Stimulated activated CD8-positive, alpha-beta memory T cell treated with anti-CD3 and anti-CD28 coated beads, Interleukin-12 subunit alpha, Interleukin-12 subunit beta, amount 100 ng/mL, for 1 hour (primary cell): ENCODE measurements around the gene ERV3-1.
"Not testable (repeated sequence)": the region's sequence is repeated elsewhere in the genome, so short reads cannot be mapped to it uniquely, and the experiment has no call there.

Source experiments
- DNase-seq: peaks from one replicate; pipeline ENCODE4 v3.0.0-alpha.2; 2020; ENCODE audit warnings: low read depth

Gene ERV3-1

GRCh38 chr7:65006094-65006992, at the start of gene ERV3-1:
Gene ERV3-1, minus strand, starts transcription at chr7:65006687. Its CDS starts 13,661 bp downstream, at chr7:64993026.
- DNase-seq = peak; percentile 86

- DNase-seq = not testable (repeated sequence)
Measured at GRCh38 chr7:65055786-65056185, 49.3 kb upstream of the ERV3-1 start.

GRCh38 chr7:65054466-65054994, 48.0 kb upstream of the ERV3-1 start:
- not testable (repeated sequence) for DNase-seq

GRCh38 chr7:65051654-65052053, 45.2 kb upstream of the ERV3-1 start:
- not testable (repeated sequence) for DNase-seq

GRCh38 chr7:65051139-65051538, 44.7 kb upstream of the ERV3-1 start:
- DNase-seq = not testable (repeated sequence)

GRCh38 chr7:65046329-65046728, 39.8 kb upstream of the ERV3-1 start:
- not testable (repeated sequence) for DNase-seq

GRCh38 chr7:65045589-65045988, 39.1 kb upstream of the ERV3-1 start:
- DNase-seq = not testable (repeated sequence)

GRCh38 chr7:65038767-65039166, 32.3 kb upstream of the ERV3-1 start:
- peak; percentile 2 for DNase-seq

GRCh38 chr7:65037740-65038688, 31.5 kb upstream of the ERV3-1 start:
- DNase-seq = peak; percentile 84

- DNase-seq = not testable (repeated sequence)
Measured at GRCh38 chr7:65036526-65036925, 30.0 kb upstream of the ERV3-1 start.

GRCh38 chr7:65035469-65035868, 29.0 kb upstream of the ERV3-1 start:
- DNase-seq = not testable (repeated sequence)

- not testable (repeated sequence) for DNase-seq
Measured at GRCh38 chr7:65034120-65034782, 27.8 kb upstream of the ERV3-1 start.

GRCh38 chr7:65033391-65033790, 26.9 kb upstream of the ERV3-1 start:
- DNase-seq = not testable (repeated sequence)

- not testable (repeated sequence) for DNase-seq
Measured at GRCh38 chr7:65025023-65025422, 18.5 kb upstream of the ERV3-1 start.

- DNase-seq = not testable (repeated sequence)
Measured at GRCh38 chr7:65020978-65021377, 14.5 kb upstream of the ERV3-1 start.

GRCh38 chr7:65009881-65010280, 3.4 kb upstream of the ERV3-1 start:
- not testable (repeated sequence) for DNase-seq

GRCh38 chr7:65009394-65009793, 2.9 kb upstream of the ERV3-1 start:
- not testable (repeated sequence) for DNase-seq

GRCh38 chr7:65007036-65007435, 549 bp upstream of the ERV3-1 start:
- DNase-seq = not testable (repeated sequence)

- DNase-seq = no peak
Measured at GRCh38 chr7:65004575-65004974, 1.9 kb downstream of the ERV3-1 start.

- DNase-seq = no peak
Measured at GRCh38 chr7:65002972-65003585, 3.4 kb downstream of the ERV3-1 start.

GRCh38 chr7:65001291-65001814, 5.1 kb downstream of the ERV3-1 start:
- DNase-seq = no peak
